Measurements from ENCODE around the gene RNF4.

DNA sequence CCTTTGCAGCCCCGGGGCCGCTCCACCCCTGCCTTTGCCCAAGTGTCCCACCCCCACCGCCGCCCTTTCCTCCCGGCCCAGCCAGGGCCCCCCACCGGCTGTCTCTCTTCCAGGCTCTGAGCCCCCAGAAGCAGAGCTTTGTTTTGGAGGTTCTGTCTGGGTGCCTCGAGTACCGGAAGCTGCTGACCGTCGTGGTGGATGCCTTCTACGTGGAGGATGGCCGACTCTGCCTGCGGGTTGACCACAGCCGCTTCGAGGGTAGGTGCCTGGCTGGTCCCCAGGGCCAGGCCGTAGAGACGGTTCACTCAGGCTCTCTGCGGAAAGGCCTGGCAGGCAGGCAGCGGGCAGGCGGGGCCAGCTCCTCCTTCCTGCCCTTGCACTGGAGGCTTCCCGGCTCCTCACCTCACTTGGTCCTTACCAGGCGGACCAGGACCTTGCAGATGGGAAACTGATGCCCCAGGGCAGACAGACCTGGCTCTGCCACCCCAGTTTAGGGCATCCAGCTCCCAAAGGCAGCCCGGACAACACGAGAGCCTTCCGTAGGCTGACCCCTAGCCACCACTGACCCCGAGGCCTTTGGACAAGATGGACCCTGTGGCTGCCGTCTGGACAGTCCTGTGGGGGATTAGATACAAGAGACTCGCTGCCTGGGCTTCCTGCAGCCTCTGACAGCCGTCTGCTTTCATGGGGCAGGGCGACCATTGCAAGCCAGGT lies 32.0 kb upstream of the RNF4 start:
- TF ChIP-seq POLR2A (IDR thresholded peaks at IDR 0.05) (no peak), CTCF (IDR thresholded peaks at IDR 0.05) (no peak)

Measured in Peyer's patch (tissue), 4 donors.